ENCODE results near the gene YARS1.

The YARS1 gene

GRCh38 chr1:32761936-32762335, 55.2 kb downstream of the YARS1 start:
- DNase-seq, result no peak

GRCh38 chr1:32761253-32761877, 55.8 kb downstream of the YARS1 start:
- no peak for DNase-seq

- DNase-seq, result no peak
These were observed 57.0 kb downstream of the YARS1 start for GRCh38 chr1:32759997-32760623.

GRCh38 chr1:32759521-32759981, 57.6 kb downstream of the YARS1 start:
- DNase-seq, result no peak

- DNase-seq, result no peak
These were observed 58.2 kb downstream of the YARS1 start for GRCh38 chr1:32758795-32759430.

GRCh38 chr1:32758177-32758794, 58.9 kb downstream of the YARS1 start:
- no peak for DNase-seq

GRCh38 chr1:32757213-32757895, 59.8 kb downstream of the YARS1 start:
- no peak for DNase-seq

- DNase-seq, result no peak
These were observed 61.4 kb downstream of the YARS1 start for GRCh38 chr1:32755810-32756159.

GRCh38 chr1:32755098-32755809, 61.9 kb downstream of the YARS1 start:
- DNase-seq, result no peak

- DNase-seq, result peak; percentile 36
These were observed 62.7 kb downstream of the YARS1 start for GRCh38 chr1:32754317-32755097.

- peak; percentile 52 for DNase-seq
These were observed 63.4 kb downstream of the YARS1 start for GRCh38 chr1:32753532-32754316.

GRCh38 chr1:32749771-32750170, 67.4 kb downstream of the YARS1 start:
- no peak for DNase-seq

- DNase-seq, result no peak
These were observed 67.8 kb downstream of the YARS1 start for GRCh38 chr1:32749332-32749731.

GRCh38 chr1:32748926-32749325, 68.2 kb downstream of the YARS1 start:
- DNase-seq, result no peak

GRCh38 chr1:32748348-32748747, 68.8 kb downstream of the YARS1 start:
- no peak for DNase-seq

GRCh38 chr1:32746130-32746529, 71.0 kb downstream of the YARS1 start:
- no peak for DNase-seq

- no peak for DNase-seq
These were observed 73.1 kb downstream of the YARS1 start for GRCh38 chr1:32744071-32744425.

- DNase-seq, result no peak
These were observed 73.6 kb downstream of the YARS1 start for GRCh38 chr1:32743380-32744070.

GRCh38 chr1:32742956-32743355, 74.2 kb downstream of the YARS1 start:
- no peak for DNase-seq

- no peak for DNase-seq
These were observed 74.8 kb downstream of the YARS1 start for GRCh38 chr1:32742199-32742947.
